ENCODE measurements around the gene RREB1. TPM values are rescaled to one million over a fixed set of nuclear protein-coding genes. Genes with fewer than 3 reads are reported as not detected.

Gene RREB1
- polyA plus RNA-seq, 1 donor from 2014 or later, result not detected

DNA sequence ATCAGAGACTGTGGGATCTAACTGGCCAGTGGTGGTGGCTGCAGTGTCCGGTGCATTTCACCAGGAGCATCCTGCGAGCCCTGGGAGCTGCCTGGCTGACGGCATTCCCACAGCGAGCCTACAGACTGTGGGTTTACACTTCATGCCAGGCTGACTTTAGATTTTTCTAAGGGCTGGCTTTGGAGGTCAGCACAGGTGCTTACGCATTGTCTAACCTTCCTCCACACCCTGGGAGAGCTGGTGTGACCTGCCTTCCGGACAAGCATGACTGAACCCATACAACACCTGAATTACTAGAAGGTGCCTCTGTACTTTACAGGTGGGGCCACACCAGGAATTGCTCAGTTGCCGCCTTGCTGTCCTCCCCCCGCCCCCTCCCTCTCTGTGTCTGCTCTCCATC is 96.2 kb downstream of the RREB1 start:
- Histone ChIP-seq H3K9me2 (ENCODE audit: insufficient read depth, low read length) (no peaks in the 10 kb centered on the region), H3K27ac (ENCODE audit: low read length) (no peak overlapping the region), H3K36me3 (ENCODE audit: insufficient read depth, low read length) (no peaks in the 10 kb centered on the region), H3K79me2 (replicated peaks; ENCODE audit: insufficient read depth, low read length) (no peaks in the 10 kb centered on the region), H3K9ac (ENCODE audit: low read length) (no peak overlapping the region), H3K4me3 (ENCODE audit: low read length) (no peak overlapping the region), H3K4me2 (ENCODE audit: low read length) (no peak overlapping the region), H2AFZ (ENCODE audit: low read depth, low read length) (no peak overlapping the region), H3K27me3 (ENCODE audit: insufficient read depth, low read depth, low read length) (no peaks in the 10 kb centered on the region), H3F3A (ENCODE audit: insufficient read depth, low read length, poor library complexity, severe bottlenecking) (no peaks in the 10 kb centered on the region), H3K9me3 (ENCODE audit: low read length) (no peaks in the 10 kb centered on the region), H4K20me1 (ENCODE audit: insufficient read depth) (no peaks in the 10 kb centered on the region)
- no peak for TF ChIP-seq POLR2AphosphoS5 (IDR thresholded peaks at IDR 0.05)
- TF ChIP-seq TAF1 (IDR thresholded peaks at IDR 0.05; ENCODE audit: low read depth), result no peak
- TF ChIP-seq, protein P1, sequence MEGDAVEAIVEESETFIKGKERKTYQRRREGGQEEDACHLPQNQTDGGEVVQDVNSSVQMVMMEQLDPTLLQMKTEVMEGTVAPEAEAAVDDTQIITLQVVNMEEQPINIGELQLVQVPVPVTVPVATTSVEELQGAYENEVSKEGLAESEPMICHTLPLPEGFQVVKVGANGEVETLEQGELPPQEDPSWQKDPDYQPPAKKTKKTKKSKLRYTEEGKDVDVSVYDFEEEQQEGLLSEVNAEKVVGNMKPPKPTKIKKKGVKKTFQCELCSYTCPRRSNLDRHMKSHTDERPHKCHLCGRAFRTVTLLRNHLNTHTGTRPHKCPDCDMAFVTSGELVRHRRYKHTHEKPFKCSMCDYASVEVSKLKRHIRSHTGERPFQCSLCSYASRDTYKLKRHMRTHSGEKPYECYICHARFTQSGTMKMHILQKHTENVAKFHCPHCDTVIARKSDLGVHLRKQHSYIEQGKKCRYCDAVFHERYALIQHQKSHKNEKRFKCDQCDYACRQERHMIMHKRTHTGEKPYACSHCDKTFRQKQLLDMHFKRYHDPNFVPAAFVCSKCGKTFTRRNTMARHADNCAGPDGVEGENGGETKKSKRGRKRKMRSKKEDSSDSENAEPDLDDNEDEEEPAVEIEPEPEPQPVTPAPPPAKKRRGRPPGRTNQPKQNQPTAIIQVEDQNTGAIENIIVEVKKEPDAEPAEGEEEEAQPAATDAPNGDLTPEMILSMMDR (IDR thresholded peaks at IDR 0.05; ENCODE audit: poor library complexity, severe bottlenecking), result no peak
- no peak for TF ChIP-seq RAD21 (conservative IDR thresholded peaks at IDR 0.05)
- TF ChIP-seq, protein P2, sequence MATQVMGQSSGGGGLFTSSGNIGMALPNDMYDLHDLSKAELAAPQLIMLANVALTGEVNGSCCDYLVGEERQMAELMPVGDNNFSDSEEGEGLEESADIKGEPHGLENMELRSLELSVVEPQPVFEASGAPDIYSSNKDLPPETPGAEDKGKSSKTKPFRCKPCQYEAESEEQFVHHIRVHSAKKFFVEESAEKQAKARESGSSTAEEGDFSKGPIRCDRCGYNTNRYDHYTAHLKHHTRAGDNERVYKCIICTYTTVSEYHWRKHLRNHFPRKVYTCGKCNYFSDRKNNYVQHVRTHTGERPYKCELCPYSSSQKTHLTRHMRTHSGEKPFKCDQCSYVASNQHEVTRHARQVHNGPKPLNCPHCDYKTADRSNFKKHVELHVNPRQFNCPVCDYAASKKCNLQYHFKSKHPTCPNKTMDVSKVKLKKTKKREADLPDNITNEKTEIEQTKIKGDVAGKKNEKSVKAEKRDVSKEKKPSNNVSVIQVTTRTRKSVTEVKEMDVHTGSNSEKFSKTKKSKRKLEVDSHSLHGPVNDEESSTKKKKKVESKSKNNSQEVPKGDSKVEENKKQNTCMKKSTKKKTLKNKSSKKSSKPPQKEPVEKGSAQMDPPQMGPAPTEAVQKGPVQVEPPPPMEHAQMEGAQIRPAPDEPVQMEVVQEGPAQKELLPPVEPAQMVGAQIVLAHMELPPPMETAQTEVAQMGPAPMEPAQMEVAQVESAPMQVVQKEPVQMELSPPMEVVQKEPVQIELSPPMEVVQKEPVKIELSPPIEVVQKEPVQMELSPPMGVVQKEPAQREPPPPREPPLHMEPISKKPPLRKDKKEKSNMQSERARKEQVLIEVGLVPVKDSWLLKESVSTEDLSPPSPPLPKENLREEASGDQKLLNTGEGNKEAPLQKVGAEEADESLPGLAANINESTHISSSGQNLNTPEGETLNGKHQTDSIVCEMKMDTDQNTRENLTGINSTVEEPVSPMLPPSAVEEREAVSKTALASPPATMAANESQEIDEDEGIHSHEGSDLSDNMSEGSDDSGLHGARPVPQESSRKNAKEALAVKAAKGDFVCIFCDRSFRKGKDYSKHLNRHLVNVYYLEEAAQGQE (IDR thresholded peaks at IDR 0.05; ENCODE audit: borderline replicate concordance), result no peak
- no peak for TF ChIP-seq SMC3 (conservative IDR thresholded peaks at IDR 0.05; ENCODE audit: poor library complexity)
- no peak for TF ChIP-seq MXI1 (conservative IDR thresholded peaks at IDR 0.05; ENCODE audit: poor library complexity, severe bottlenecking)
- no peak for TF ChIP-seq EP300 (conservative IDR thresholded peaks at IDR 0.05; ENCODE audit: poor library complexity, severe bottlenecking)
- no peak for TF ChIP-seq EZH2 (IDR thresholded peaks at IDR 0.05; ENCODE audit: borderline replicate concordance, insufficient read depth, low read length, poor library complexity, severe bottlenecking)

DNA sequence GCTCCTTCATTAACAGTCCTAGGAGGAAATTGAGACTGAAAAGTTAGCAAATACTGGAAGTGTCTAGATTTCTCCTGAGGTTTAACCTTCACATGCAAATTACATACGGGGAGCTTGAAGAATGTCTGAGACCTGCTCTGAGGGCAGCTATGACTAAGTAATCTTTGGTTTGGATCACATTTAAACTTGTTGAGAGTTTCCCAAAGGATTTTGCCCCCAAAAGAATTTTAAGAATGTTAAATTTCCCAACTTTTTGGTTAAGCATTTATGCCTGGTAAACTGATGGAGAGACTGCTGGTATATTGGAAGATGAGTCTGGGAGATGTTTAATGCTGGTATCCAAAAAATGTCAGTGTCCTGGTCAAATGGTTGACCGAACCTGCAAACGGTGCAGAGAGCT is 97.0 kb downstream of the RREB1 start:
- Histone ChIP-seq H3F3A (ENCODE audit: insufficient read depth, low read length, poor library complexity, severe bottlenecking) (no peaks in the 10 kb centered on the region), H4K20me1 (ENCODE audit: insufficient read depth) (no peaks in the 10 kb centered on the region), H3K9me3 (ENCODE audit: low read length) (no peaks in the 10 kb centered on the region), H3K4me2 (ENCODE audit: low read length) (no peak overlapping the region), H3K36me3 (ENCODE audit: insufficient read depth, low read length) (no peaks in the 10 kb centered on the region), H3K9me2 (ENCODE audit: insufficient read depth, low read length) (no peaks in the 10 kb centered on the region), H3K27me3 (ENCODE audit: insufficient read depth, low read depth, low read length) (no peaks in the 10 kb centered on the region), H2AFZ (ENCODE audit: low read depth, low read length) (no peak overlapping the region), H3K27ac (ENCODE audit: low read length) (no peak overlapping the region), H3K9ac (ENCODE audit: low read length) (no peak overlapping the region), H3K4me3 (ENCODE audit: low read length) (no peak overlapping the region), H3K79me2 (replicated peaks; ENCODE audit: insufficient read depth, low read length) (no peaks in the 10 kb centered on the region)
- TF ChIP-seq EP300 (conservative IDR thresholded peaks at IDR 0.05; ENCODE audit: poor library complexity, severe bottlenecking), result no peak
- TF ChIP-seq, protein P1 (IDR thresholded peaks at IDR 0.05; ENCODE audit: poor library complexity, severe bottlenecking), result no peak
- TF ChIP-seq RAD21 (conservative IDR thresholded peaks at IDR 0.05), result no peak
- no peak for TF ChIP-seq POLR2AphosphoS5 (IDR thresholded peaks at IDR 0.05)
- TF ChIP-seq, protein P2 (IDR thresholded peaks at IDR 0.05; ENCODE audit: borderline replicate concordance), result no peak
- no peak for TF ChIP-seq MXI1 (conservative IDR thresholded peaks at IDR 0.05; ENCODE audit: poor library complexity, severe bottlenecking)
- TF ChIP-seq TAF1 (IDR thresholded peaks at IDR 0.05; ENCODE audit: low read depth), result no peak
